Smooth muscle cell of the brain vasculature (primary cell): ENCODE results near the gene TM7SF2.
"Not testable (repeated sequence)": the region's sequence is repeated elsewhere in the genome, so short reads cannot be mapped to it uniquely, and the experiment has no call there.

Experiments
- DNase-seq: peaks from one replicate; pipeline ENCODE4 v3.0.0-alpha.2; 2012; ENCODE audit warnings: low read depth, low spot score

TM7SF2 gene

DNA sequence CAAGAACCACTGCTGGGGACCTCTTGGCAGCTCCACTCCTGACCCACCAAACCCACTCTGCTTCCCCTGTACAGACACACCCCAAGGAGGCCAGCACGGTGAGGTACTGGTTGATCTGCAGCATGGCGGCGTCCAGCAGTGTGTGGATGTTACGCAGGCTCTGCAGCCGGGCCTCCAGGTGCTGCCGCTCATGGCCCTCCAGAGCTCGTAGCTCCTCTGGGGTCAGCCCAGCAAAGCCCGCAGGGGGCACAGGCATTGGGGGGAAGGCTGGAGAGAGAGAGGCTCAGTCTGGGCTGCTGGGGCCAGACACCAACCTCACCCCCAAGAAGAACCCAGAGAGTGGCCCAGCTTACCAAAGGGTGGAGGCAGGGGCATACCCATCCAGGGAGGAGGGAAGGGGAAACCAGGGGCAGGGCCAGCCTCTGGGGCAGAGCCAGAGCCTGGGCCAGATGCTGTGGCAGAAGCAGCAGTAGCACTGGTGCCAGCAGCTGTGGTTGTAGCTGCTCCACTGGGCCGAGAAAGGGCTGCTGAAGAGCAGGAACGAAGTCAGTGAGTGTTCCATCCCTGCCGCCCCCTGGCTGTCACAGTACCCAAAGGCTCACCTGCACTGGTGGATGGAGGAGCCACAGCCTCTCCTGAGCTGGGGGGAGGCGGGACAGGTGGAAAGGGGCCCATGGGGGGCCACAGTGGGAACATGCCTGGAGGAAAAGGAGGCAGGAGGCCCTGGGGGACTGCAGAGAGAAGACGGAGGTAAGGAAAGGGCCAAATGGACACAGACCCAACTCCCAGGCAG lies 18.2 kb downstream of the TM7SF2 start:
- no peak for DNase-seq

DNA sequence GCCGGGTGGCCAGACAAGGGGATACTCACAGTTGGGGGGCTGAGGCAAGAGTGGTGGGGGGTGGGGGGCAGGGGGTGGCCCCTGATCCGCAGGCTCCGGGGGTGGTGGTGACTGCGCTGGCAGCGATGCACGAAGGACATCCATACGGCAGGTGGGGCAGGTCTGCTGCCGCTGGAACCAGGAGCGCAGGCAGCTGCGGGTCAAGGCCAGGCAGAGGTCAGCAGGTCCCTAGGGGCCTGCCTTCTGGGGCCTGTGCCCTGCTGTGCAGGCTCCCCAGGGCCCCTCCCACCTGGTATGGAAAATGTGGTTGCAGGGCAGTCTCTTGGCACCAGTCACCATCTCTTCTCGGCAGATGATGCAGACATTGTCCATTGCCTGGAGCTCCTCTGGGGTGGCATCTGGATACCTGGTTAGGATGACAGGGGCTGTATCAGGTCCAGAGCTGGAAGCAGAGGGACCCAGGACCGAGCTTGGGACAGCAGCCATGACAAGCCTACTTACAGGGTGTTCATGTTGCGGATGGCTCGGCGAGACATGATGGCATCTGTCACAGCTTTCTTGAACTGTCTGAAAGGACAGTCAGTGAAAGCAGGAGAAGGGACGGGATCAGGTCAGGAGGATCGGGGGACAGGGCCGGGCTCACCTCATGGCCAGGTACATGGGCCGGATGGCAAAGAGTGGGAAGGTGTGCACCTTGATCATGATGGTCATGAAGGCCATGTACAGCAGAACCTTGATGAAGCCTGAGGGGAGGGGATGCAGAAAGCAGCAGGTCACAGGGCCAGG lies 19.2 kb downstream of the TM7SF2 start:
- no peak for DNase-seq

DNA sequence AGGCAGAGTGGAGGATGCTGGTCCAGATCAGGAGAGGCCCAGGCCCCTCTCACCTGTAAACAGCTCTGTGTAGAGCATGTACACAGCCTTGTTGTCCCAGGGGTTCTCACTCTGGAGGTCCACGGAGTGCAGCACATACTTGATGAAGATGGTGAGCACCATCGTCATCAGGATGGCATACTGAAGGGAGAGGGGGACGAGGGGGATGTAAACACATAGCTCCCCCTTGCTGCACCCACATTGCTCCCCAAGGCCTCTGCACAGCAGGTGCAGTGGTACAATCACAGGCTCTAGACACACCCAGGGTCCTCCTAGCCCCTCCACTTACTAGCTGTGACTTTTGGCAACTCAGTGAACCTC lies 19.7 kb downstream of the TM7SF2 start:
- no peak for DNase-seq

DNA sequence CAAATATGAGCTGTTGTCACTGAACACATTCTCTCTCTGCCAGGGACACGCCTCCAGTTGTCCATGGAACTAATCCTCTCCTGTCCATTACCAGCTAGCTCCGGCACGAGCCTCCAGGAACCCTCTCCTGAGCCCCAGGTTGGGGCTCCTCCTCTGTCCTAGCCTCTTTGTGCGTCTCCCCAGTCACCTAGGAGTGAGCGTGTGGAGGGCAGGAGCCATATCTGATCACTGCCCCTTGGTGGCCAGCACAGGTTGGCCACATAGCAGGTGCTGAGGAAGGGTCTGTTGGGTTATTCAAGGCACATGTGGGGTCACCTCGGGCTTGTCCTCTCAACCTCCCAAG lies 20.2 kb downstream of the TM7SF2 start:
- DNase-seq = no peak

DNA sequence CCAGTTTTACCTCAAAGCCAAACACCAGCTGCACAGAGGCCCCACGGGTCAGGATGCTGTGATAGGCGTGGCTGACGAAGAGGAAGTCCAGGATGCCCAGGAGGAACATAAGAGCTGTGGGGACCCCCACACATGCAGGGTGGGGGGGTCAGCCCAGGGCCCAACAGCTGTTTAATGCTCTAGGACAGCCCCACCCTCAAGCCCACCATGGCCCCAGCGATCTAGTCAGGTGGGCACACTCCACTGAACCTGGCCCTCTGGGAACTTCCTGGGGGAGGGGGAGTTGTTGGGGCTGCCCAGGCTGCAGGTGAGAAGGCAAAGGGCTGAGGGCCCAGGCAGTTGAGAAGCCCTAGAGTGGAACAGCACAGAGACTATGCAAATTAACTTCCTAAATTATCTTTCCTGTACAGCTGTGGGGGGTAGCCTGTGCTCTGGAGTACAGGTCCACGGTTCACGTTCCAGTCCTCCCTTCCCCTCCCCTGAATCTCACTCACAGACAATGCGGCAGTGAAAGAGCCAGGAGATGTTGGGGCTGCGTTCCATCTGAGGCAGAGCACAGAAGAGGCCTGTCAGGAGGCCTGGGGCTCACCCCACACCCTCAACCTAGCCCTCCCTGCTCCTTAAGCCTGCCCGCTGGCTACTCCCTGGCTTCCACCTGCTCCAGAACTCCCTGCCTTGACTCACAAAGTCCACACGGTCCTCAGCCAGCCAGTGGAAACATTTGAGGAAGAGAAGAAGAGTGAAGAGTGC lies 20.7 kb downstream of the TM7SF2 start:
- DNase-seq = no peak

DNA sequence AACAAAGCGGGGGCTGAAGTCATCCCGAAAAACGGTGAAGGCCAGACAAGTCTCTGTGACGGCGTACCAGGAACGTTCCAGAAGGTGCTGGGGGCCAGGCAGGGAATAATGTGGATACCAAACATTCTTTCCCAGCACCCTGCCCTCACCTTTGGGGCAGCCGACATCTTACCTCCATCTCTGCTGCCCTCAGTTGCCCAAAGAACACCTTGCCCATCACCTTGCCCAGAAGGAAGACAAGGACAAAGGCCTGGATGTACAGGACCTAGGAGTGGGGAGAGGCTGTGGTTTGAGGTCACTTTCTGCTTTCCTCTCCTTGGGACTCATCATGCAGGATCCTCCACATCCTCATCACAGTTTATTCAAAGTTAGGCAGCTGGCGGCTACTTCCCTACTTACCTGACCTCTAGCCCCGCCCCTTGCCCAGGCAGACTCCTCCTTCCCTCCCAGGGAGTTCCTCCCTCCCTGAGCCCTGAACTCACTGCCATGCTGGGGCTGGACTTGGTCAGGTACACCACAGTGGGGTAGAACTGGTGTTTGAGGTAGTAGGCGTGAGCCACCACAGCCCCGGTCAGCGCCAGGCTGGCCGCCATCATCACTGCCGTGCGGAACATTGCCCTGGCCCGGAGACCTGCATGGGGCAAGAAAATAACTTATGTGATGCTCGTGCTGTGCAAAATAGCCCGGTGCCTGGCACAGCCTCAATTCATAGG lies 21.5 kb downstream of the TM7SF2 start:
- DNase-seq = no peak

DNA sequence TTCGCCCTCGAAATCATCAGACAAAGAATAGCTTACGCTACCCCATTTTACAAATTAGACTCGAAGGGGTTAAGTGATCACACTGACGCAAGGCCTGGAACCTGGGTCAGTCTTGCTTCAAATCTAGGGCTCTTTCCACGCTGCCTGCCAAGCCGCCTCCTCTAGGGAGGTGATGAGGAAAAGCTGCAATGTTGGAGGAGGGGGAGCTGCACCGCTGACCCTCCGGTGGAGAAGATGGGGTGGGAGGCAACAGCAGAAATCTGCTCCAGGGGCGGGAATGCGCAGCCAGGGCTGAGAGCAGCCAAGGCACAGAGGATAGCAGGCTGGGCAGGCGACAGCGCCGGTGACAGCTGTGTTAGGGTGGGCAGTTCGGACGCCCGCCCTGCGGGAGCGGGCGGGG lies 22.1 kb downstream of the TM7SF2 start:
- no peak for DNase-seq

DNA sequence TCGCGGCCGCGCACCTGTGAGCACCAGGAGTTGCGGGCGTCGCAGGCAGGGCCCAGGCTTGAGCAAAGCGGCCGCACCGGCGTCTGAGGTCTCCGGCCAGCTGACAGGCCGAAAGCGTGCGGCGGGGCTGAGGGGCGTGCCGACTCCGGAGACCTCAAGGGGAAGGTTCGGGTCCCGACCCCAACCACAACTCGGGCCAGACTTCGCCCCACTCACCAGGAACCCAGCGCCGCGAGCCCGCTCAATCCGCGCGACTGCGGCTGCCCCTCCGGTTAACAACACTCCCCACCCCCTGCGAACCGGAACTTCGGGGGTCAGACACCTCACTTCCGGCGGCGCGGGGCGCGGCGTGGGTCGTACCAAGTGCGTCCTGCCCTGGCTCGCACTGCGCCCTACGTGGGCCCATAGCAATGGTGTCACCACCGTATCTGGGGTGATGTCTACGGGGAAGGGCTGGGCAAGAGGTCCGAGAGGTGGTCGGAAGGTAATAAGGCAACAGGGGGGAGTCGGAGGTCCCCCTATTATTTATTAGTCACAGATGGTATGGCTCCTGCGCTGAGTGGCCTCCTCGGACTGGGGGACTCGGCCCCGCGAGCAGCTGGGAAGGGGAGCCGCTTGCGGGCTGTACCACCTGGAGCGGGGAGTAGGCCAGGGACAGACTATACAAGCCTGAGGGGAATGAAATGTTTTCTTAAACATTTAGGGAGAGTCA lies 22.7 kb downstream of the TM7SF2 start, which contains the start of gene SYVN1:
Gene SYVN1, minus strand, starts transcription at position 280 of the 712 bp plus-strand sequence. CDS start 918 bp downstream, outside the sequence.
- DNase-seq = peak; percentile 65

DNA sequence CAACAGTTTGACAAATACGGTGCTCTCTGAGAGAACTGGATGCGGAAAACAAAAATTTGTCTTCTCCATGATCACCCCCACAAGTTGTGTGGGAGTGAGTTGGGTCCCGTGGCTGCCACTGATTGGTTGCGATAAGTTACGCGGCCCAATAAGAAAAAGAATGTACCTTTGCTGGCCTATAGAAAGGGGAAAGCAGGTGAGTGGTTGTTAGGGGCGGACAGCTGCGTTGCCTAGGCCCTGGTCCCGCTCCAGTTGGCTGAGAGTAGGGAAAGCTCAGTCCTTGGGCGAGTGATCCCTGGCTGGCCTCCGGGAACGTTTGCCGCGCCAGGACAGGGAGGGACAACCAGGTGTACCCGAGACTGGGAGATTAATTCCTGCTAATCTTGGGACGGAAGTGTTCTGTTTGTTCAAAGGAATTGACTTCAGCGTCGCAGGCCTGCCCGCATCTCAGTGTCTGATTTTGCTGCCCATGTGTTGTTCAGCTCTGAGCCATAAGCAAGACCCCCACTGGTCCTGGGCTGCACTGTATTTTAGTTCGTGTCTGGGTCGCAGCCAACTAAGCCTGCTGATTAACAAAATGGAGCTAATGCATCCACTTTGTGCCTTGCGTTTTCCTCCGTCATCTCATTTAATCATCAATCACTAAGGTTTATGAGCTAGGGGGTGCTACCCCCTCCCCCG lies 23.4 kb downstream of the TM7SF2 start:
- DNase-seq = peak; percentile 81

DNA sequence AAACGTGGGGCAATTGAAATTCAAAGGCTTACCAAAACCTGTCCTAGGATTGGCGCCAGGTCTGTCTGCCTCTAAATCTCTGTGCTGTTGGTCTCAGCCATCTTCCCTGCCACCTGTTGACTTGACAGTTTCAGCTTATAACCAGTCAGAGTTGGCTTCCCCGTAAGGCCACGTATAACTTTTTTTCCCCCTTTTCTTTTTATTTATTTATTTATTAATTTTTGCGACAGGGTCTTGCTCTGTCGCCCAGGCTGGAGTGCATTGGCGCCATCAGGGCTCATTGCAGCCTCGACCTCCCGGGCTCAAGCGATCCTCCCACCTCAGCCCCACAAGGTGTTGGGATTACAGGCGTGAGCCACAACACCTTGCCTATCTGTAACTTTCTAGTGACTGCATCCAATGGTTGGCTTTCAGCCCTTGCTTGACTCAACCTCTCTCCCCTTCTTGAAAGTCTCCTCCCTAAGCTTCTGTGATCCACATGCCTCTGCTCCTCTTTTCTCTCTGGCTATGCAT lies 24.0 kb downstream of the TM7SF2 start:
- no peak for DNase-seq

DNA sequence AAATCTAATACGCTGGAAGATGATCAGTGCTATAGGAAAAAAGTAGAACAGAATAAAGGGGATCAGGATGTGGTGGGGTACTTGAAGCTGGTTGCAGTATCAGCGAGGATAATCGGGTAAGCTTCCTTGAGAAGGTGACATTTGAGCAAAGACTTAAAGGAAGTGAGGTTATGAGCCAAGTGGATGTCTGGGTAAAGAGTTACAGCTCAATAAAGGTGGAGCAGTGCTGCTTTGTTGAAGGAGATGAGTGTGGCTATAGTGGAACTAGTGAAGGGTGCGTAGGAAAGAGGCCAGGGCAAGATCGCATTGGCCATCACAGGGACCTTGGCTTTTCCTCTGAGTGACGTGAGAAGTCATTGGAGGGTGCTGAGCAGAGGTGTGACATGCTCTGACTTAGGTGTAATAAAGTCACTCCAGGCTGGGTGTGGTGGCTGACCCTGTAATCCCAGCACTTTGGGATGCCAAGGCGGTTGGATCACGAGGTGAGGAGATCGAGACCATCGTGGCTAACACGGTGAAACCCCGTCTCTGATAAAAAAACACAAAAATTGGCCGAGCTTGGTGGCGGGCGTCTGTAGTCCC lies 24.9 kb downstream of the TM7SF2 start:
- DNase-seq = no peak

DNA sequence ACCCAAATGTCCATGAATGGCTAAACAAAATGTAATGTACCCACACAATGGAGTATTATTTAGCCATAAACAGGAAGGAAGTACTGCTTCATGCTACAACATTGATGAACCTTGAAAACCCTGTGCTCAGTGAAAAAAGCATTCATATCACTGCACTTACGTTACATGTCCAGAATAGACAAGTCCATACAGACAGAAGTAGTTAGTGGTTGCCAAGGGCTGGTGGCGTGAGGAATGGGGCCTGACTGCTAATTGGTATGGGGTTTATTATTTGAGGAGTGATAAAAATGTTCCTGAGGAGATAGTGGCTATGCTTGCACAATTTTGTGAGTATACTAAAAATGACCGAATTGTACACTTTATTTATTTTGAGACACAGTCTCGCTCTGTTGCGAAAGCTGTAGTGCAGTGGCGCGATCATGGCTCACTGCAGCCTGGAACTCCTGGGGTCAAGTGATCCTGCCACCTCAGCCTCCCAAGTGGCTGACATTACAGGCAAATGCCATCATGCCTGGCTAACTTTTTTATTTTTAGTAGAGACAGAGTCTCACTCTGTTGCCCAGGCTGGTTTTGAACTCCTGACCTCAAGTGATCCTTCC lies 30.3 kb downstream of the TM7SF2 start:
- no peak for DNase-seq

DNA sequence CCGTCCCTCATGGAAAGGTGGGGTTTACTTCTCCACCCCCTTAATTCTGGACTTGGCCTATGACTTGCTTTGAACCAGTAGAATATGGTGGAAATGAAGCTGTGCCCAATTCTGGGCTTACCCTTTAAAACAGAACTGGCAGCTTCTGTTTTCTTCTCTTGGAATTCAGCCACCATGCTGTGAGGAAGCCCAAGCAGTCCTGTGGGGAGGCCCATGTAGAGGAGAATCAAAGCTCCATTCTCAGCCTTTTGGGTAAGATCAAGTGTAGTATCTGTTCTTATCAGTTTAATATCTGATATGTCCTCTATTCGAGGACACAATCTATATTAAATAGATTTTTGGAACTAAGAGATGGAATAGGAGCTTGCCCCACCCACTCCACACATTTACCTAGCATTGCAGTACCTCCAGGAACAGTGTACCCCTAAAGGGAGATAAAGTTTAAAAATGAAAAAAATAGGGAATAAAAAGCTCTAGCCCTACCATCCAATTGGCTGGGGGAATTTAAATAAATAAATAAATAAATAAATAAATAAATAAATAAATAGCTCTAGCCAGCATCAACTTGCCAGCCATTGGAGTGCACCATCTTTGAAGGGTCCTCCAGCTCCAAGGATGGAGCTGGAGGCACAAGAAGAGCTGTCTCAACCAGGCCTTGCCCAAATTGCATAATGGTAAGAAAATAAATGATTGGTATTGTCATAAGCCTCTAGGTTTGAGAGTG lies 35.8 kb downstream of the TM7SF2 start:
- no peak for DNase-seq

DNA sequence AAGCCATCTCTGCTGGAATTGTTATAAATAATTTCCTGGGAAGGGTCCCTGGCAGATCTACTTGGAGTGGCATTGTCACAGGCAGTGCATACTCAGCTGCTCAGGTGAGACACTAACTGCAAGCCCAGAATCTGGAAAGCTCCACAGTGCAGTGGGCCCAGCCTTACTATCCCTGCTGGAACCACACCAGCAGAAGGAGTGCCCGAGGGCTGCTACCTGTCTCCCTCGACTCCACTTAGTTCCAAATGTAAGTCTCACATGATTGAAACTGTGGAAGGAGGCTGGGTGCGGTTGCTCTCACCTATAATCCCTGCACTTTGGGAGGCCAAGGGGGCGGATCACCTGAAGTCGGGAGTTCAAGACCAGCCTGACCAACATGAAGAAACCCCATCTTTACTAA lies 37.0 kb downstream of the TM7SF2 start:
- DNase-seq = no peak

DNA sequence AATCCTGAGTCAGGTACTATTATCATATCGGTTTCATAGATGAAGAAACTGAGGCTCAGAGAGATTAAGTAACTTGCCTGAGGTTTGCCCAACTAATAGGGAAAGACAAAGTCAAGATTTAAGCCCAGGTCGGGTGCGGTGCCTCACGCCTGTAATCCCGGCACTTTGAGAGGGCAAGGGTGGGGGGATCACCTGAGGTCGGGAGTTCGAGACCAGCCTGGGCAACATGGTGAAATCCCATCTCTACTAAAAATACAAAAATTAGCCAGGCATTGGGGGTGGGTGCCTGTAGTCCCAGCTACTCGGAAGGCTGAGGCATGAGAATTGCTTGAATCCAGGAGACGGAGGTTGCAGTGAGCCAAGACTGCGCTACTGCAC lies 38.4 kb downstream of the TM7SF2 start:
- DNase-seq = not testable (repeated sequence)

DNA sequence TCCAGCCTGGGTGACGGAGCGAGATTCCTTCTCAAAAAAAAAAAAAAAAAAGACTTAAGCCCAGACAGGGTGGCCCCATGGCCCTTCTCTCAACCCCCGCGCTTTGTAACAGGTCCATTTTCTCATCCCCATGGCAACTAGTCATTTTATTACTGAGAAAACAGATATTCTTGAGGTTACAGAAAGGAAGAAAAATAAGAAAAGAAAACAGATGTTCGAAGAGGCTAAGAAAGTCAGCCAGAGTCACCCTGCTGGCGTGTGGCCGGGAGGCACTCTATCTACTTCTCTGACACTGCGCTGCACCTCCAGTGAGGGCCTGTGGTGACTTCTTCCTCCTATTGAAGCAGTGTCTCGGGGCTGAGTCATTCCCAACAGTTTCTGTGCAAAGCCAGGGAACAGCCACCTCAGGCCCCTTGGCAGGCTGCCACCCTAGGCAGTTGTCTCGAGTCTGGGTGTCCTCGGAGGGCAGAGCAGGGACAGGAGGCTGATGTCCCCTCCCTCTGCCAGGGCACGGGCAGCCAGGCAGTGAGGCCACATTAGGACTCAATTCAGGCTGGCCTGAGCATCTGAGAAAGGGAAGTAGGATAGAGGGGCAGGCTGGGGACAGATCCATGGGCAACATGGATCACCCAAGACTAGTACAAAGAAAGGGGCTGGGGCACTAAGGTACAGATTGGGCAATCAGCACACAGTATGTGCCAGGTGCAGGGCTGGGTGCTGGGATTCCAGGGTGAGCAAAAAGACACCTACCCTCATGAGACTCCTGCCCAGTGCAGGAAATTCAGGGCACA lies 39.0 kb downstream of the TM7SF2 start:
- peak; percentile 67 for DNase-seq

DNA sequence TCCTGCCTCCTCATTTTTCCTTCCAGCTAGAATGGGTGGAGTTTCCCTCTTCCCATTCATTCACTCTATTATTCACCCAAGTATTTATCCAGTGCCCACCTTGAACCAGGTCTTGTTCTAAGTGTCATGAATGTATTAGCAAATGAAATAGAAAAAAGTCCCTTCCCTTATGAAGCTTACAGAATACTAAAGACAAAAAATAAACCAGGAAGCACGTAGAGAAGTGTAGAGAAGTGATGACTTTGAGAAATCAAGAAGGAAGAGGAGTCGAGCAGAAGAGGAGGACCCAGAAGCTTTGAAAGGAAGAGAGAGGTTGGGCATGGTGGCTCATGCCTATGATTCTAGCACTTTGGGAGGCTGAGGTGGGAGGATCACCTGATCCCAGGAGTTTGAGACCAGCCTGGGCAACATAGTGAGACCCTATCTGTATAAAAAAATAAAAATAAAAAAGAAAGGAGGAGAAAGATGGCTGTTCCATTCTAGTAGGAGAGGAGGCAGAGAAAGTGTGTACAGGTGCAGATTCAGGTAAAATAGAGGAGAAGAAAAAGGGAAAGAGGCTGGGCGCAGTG lies 39.7 kb downstream of the TM7SF2 start:
- DNase-seq = no peak

DNA sequence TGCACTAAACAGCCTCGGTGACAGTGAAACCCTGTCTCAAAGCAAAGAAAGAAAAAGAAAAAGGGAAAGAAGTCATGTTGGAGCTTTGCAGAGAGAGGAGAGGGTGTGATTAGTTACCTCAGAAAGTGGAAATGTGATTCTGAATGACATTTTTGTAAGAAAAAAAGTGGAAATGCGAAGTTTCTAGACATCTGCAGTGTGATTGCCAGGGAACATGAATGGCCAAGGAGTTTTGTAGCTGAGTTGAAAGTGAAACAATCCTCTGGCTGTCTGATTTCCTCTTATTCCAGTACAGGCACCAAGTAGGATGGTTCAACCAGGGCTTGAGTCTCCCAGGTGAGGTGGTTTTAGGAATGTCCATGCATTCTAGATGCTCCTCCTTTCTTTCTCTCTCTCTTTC lies 40.5 kb downstream of the TM7SF2 start:
- no peak for DNase-seq
